Left lung (tissue), 10 donors: Measurements from ENCODE around the gene KIZ. TPM values are rescaled to one million over a fixed set of nuclear protein-coding genes. Genes with fewer than 3 reads are reported as not detected.
A peak's percentile ranks its signal among the peaks of the same experiment; 100 is the strongest.

Source experiments
- ATAC-seq: fragments of 200-7000 bp; cut with Tn5 transposase; one replicate; pipeline ENCODE4 v1.9.1; 2020; ENCODE audit warnings: moderate library complexity
- DNase-seq, 4 donors: peaks; one replicate each; pipeline ENCODE4 v3.0.0-alpha.2; 2013 to 2020
- H3K27ac ChIP-seq, 2 donors: fragments of 200-600 bp; sonication (generic) in 1 of 2; one replicate each; pipeline versions ENCODE4 v1.5.0 to v1.8.0; 2020 to 2021
- H3K27me3 ChIP-seq, 2 donors: fragments of 200-600 bp; sonication (generic) in 1 of 2; one replicate each; pipeline versions ENCODE4 v1.5.0 to v1.8.0; 2020 to 2021
- H3K36me3 ChIP-seq, 2 donors: fragments of 200-600 bp; sonication (generic) in 1 of 2; one replicate each; pipeline versions ENCODE4 v1.5.0 to v1.8.0; 2020 to 2021
- H3K4me1 ChIP-seq, 2 donors: fragments of 200-600 bp; one replicate each; pipeline ENCODE4 v1.8.0; 2021
- H3K4me3 ChIP-seq, 2 donors: fragments of 200-600 bp; sonication (generic) in 1 of 2; one replicate each; pipeline versions ENCODE4 v1.5.0 to v1.8.0; 2020 to 2021; ENCODE audit warnings: mild to moderate bottlenecking in 1 of 2
- H3K9me3 ChIP-seq, 2 donors: fragments of 200-600 bp; sonication (generic) in 1 of 2; one replicate each; pipeline versions ENCODE4 v1.5.0 to v1.8.0; 2020 to 2021
- CTCF ChIP-seq, 2 donors: fragments of 200-600 bp; sonication (generic) in 1 of 2; IDR thresholded peaks; one replicate each; pipeline versions ENCODE4 v1.5.0 to v1.8.0; 2021; ENCODE audit warnings: antibody characterized with exemption in 2 of 2
- intact Hi-C, 2 donors: fragments of 100-400 bp; cut with DNase I; formaldehyde crosslinking; loops; one replicate each; pipeline versions ENCODE4 v1.11.2 to v1.14.2; 2022
- polyA plus RNA-seq, 6 donors: library from polyadenylated mRNA; unstranded; fragments of 120-200 nt; gene quantifications; one replicate each; pipeline ENCODE4 v1.2.1, GENCODE V29; 2013; ENCODE audit not compliant: insufficient read length in 6 of 6
- total RNA-seq, 2 donors: library from RNA; stranded (reverse); fragmentation: NEBNext Ultra II Directional; extraction: Animal tissue kit (Norgen Biotek cat#: 25700); gene quantifications; one replicate each; pipeline ENCODE4 v1.2.1, GENCODE V29; 2021
- donor health status: DM: no; HTN: yes; CAD: no.
- donor health status: DM: no; HTN: no; CAD: no.

Gene KIZ
- total and polyA plus RNA-seq, 8 donors = 10.4 to 30.6 (median 25.2) TPM

- TF ChIP-seq CTCF (IDR thresholded peaks at IDR 0.05) = no peak
- Histone ChIP-seq H3K9me3 (no peaks in the 10 kb centered on the region), H3K36me3 (no peaks in the 10 kb centered on the region), H3K27ac (no peak overlapping the region), H3K4me3 (no peak overlapping the region), H3K27me3 (peaks cover 0 to 10% of the 10 kb centered on the region in 2 donors), H3K4me1 (no peaks in the 10 kb centered on the region)
- DNase-seq = no peak
- ATAC-seq = peak; percentile 65
- intact Hi-C loops = no loop called here
Measured at GRCh38 chr20:21273755-21274386, 148.0 kb downstream of the KIZ start.

- Histone ChIP-seq H3K27me3 (peaks cover 0 to 17% of the 10 kb centered on the region in 2 donors), H3K36me3 (no peaks in the 10 kb centered on the region), H3K4me3 (no peak overlapping the region), H3K27ac (no peak overlapping the region), H3K9me3 (no peaks in the 10 kb centered on the region), H3K4me1 (no peaks in the 10 kb centered on the region)
- TF ChIP-seq CTCF (IDR thresholded peaks at IDR 0.05) = no peak
- intact Hi-C loops = no loop called here
- ATAC-seq (no peak), DNase-seq (no peak)
Measured at GRCh38 chr20:21278829-21279228, 152.9 kb downstream of the KIZ start.

GRCh38 chr20:21279706-21280521 lies 154.0 kb downstream of the KIZ start:
- ATAC-seq (no peak), DNase-seq (no peak)
- Histone ChIP-seq H3K4me3 (no peak overlapping the region), H3K9me3 (no peaks in the 10 kb centered on the region), H3K27ac (no peak overlapping the region), H3K4me1 (no peaks in the 10 kb centered on the region), H3K36me3 (no peaks in the 10 kb centered on the region), H3K27me3 (peaks cover 0 to 12% of the 10 kb centered on the region in 2 donors)
- no peak for TF ChIP-seq CTCF (IDR thresholded peaks at IDR 0.05)
- intact Hi-C loops = no loop called here

GRCh38 chr20:21280522-21281016 lies 154.7 kb downstream of the KIZ start:
- DNase-seq (no peak), ATAC-seq (no peak)
- no peak for TF ChIP-seq CTCF (IDR thresholded peaks at IDR 0.05)
- Histone ChIP-seq H3K27me3 (peaks cover 0 to 10% of the 10 kb centered on the region in 2 donors), H3K27ac (no peak overlapping the region), H3K36me3 (no peaks in the 10 kb centered on the region), H3K4me3 (no peak overlapping the region), H3K4me1 (no peaks in the 10 kb centered on the region), H3K9me3 (no peaks in the 10 kb centered on the region)
- intact Hi-C loops = no loop called here

- intact Hi-C loops = no loop called here
- ATAC-seq (no peak), DNase-seq (no peak)
- Histone ChIP-seq H3K4me3 (no peak overlapping the region), H3K9me3 (peaks cover 0 to 6% of the 10 kb centered on the region in 2 donors), H3K36me3 (no peaks in the 10 kb centered on the region), H3K27ac (no peak overlapping the region), H3K4me1 (no peaks in the 10 kb centered on the region), H3K27me3 (peaks cover 0 to 5% of the 10 kb centered on the region in 2 donors)
- TF ChIP-seq CTCF (IDR thresholded peaks at IDR 0.05) = no peak
Measured at GRCh38 chr20:21286775-21287174, 160.9 kb downstream of the KIZ start.
